CD14-positive monocyte (primary cell): ENCODE measurements around the gene CUEDC2. TPM values are rescaled to one million over a fixed set of nuclear protein-coding genes. Genes with fewer than 3 reads are reported as not detected.

Experiments
- DNase-seq, 3 donors: peaks; one replicate each; pipeline ENCODE4 v3.0.0-alpha.2; 2011 to 2022
- H2AFZ ChIP-seq: 2 replicates; pipeline ENCODE4 v1.6.0; 2012; ENCODE audit warnings: mild to moderate bottlenecking, low read depth, low read length, inconsistent platforms; ENCODE audit not compliant: insufficient read depth, poor library complexity, severe bottlenecking
- H3K27ac ChIP-seq, 2 donors: 1 replicate in 1 of 2; 2 replicates in 1 of 2; pipeline ENCODE4 v1.5.1; 2012 to 2013; ENCODE audit warnings: low read length in 2 of 2, control low read depth in 1 of 2, inconsistent platforms in 1 of 2, low read depth in 1 of 2, mild to moderate bottlenecking in 1 of 2
- H3K27me3 ChIP-seq, 2 donors: one replicate each; pipeline versions ENCODE4 v1.6.0 to v1.6.1; 2011 to 2013; ENCODE audit warnings: low read length in 2 of 2; ENCODE audit not compliant: control insufficient read depth in 2 of 2, insufficient read depth in 2 of 2
- H3K36me3 ChIP-seq, 2 donors: replicated peaks in 1 of 2; 1 replicate in 1 of 2; 2 replicates in 1 of 2; pipeline versions ENCODE4 v1.5.1 to v1.6.1; 2012 to 2013; ENCODE audit warnings: low read length in 2 of 2, control low read depth in 1 of 2, inconsistent platforms in 1 of 2, mild to moderate bottlenecking in 1 of 2; ENCODE audit not compliant: insufficient read depth in 2 of 2, control insufficient read depth in 1 of 2
- H3K4me1 ChIP-seq, 2 donors: 1 replicate in 1 of 2; 2 replicates in 1 of 2; pipeline versions ENCODE4 v1.5.1 to v1.6.1; 2012 to 2013; ENCODE audit warnings: low read length in 2 of 2, control low read depth in 1 of 2, inconsistent platforms in 1 of 2, mild to moderate bottlenecking in 1 of 2, moderate library complexity in 1 of 2; ENCODE audit not compliant: insufficient read depth in 2 of 2, control insufficient read depth in 1 of 2
- H3K4me2 ChIP-seq: replicated peaks from 2 replicates; pipeline ENCODE3; 2012; ENCODE audit warnings: low read length, moderate library complexity, mild to moderate bottlenecking; ENCODE audit not compliant: poor library complexity, severe bottlenecking; ENCODE audit errors: extremely low read depth
- H3K4me3 ChIP-seq, 3 experiments: fragments of 200-600 bp in 1 of 3; sonication (generic) in 1 of 3; replicated peaks in 1 of 3; 1 replicate in 2 of 3; 2 replicates in 1 of 3; pipeline ENCODE4 v1.5.1; 2011 to 2013; ENCODE audit warnings: low read length in 3 of 3, mild to moderate bottlenecking in 3 of 3, control low read depth in 2 of 3, low read depth in 2 of 3, inconsistent platforms in 1 of 3, moderate library complexity in 1 of 3
- H3K79me2 ChIP-seq: 2 replicates; pipeline ENCODE4 v1.6.0; 2012; ENCODE audit warnings: mild to moderate bottlenecking, control low read depth, inconsistent platforms, low read length, moderate library complexity; ENCODE audit not compliant: insufficient read depth
- H3K9ac ChIP-seq: 2 replicates; pipeline ENCODE4 v1.6.0; 2017; ENCODE audit warnings: low read length, mild to moderate bottlenecking; ENCODE audit not compliant: insufficient read depth, poor library complexity, severe bottlenecking
- H3K9me3 ChIP-seq, 2 donors: replicated peaks in 1 of 2; 1 replicate in 1 of 2; 2 replicates in 1 of 2; pipeline versions ENCODE4 v1.5.1 to v1.6.1; 2012 to 2013; ENCODE audit warnings: low read length in 2 of 2, control low read depth in 1 of 2; ENCODE audit not compliant: control insufficient read depth in 1 of 2, insufficient read depth in 1 of 2
- H4K20me1 ChIP-seq: 2 replicates; pipeline ENCODE4 v1.6.0; 2012; ENCODE audit warnings: mild to moderate bottlenecking, low read length, control low read depth, moderate library complexity; ENCODE audit not compliant: insufficient read depth
- H3K27ac Mint-ChIP-seq, 7 donors: one replicate each; pipeline ENCODE4 v1.8.0; 2020; ENCODE audit warnings: mild to moderate bottlenecking in 7 of 7, mixed read lengths in 7 of 7, moderate library complexity in 6 of 7, inconsistent platforms in 2 of 7
- H3K27me3 Mint-ChIP-seq, 3 donors: one replicate each; pipeline ENCODE4 v1.8.0; 2021 to 2022; ENCODE audit warnings: low read depth in 3 of 3, mild to moderate bottlenecking in 3 of 3, mixed read lengths in 3 of 3, moderate library complexity in 3 of 3, inconsistent platforms in 1 of 3
- H3K36me3 Mint-ChIP-seq, 2 donors: one replicate each; pipeline ENCODE4 v1.8.0; 2020; ENCODE audit warnings: mixed read lengths in 2 of 2, inconsistent platforms in 1 of 2, mild to moderate bottlenecking in 1 of 2
- H3K4me1 Mint-ChIP-seq: one replicate; pipeline ENCODE4 v1.8.0; 2020; ENCODE audit warnings: mild to moderate bottlenecking, mixed read lengths
- H3K4me3 Mint-ChIP-seq, 2 donors: one replicate each; pipeline ENCODE4 v1.8.0; 2020; ENCODE audit warnings: mild to moderate bottlenecking in 2 of 2, mixed read lengths in 2 of 2, moderate library complexity in 1 of 2
- H3K9me3 Mint-ChIP-seq, 7 donors: one replicate each; pipeline ENCODE4 v1.8.0; 2020 to 2022; ENCODE audit warnings: mixed read lengths in 7 of 7, mild to moderate bottlenecking in 6 of 7, moderate library complexity in 6 of 7, inconsistent platforms in 2 of 7
- WGBS: methylation state at CpG from one replicate; pipeline ENCODE4 v1.1.5; 2013; ENCODE audit warnings: missing lambda C conversion rate; ENCODE audit not compliant: insufficient coverage; 5-methylcytosine and 5-hydroxymethylcytosine counted together
- intact Hi-C, 2 donors: fragments of 100-400 bp; cut with micrococcal nuclease; formaldehyde crosslinking; loops; one replicate each; pipeline versions ENCODE4 v1.15.0 to v1.15.1; 2023
- polyA plus RNA-seq, 3 donors: library from polyadenylated mRNA; depleted of rRNA in 1 of 3; unstranded in 2 of 3; stranded (reverse) in 1 of 3; fragments of 300-500 nt in 2 of 3; fragments of >200 nt in 1 of 3; fragmentation: Illumina TruSeq in 2 of 3; gene quantifications; 1 replicate in 2 of 3; 2 replicates in 1 of 3; pipeline ENCODE4 v1.2.3, GENCODE V29; 2012 to 2021
- TF ChIP-seq, protein P1 (sequence below): fragments of 200-600 bp; IDR thresholded peaks from one replicate; pipeline ENCODE4 v1.8.0; 2022; ENCODE audit warnings: antibody characterized with exemption, mild to moderate bottlenecking

CUEDC2 gene
- polyA plus RNA-seq, 3 donors: 58.5 to 70.2 (median 66.7) TPM

DNA sequence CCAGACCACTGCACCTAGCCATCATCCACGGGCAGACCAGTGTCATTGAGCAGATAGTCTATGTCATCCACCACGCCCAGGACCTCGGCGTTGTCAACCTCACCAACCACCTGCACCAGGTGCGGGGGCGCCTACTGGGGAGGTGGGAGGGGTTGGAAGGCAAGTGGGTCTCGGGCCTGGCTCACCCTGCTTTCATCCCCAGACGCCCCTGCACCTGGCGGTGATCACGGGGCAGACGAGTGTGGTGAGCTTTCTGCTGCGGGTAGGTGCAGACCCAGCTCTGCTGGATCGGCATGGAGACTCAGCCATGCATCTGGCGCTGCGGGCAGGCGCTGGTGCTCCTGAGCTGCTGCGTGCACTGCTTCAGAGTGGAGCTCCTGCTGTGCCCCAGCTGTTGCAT lies 32.3 kb downstream of the CUEDC2 start:
- Histone ChIP-seq H3K27me3 (no peaks in the 10 kb centered on the region), H3K27ac (no peak overlapping the region), H3K79me2 (peaks cover 13% of the 10 kb centered on the region), H3K4me3 (peak overlapping the region in 1 of 3 experiments; percentile 68), H3K36me3 (peaks cover 49 to 54% of the 10 kb centered on the region in 2 donors), H3K4me1 (peaks cover 26 to 40% of the 10 kb centered on the region in 2 donors), H3K9ac (no peak overlapping the region), H3K4me2 (peak overlapping the region; percentile 69), H2AFZ (no peak overlapping the region), H4K20me1 (peaks cover 84% of the 10 kb centered on the region), H3K9me3 (no peaks in the 10 kb centered on the region)
- Mint-ChIP-seq H3K9me3 (no peaks in the 10 kb centered on the region), H3K27me3 (peaks cover 0 to 8% (median 5%) of the 10 kb centered on the region in 3 donors), H3K4me3 (peak overlapping the region in 1 of 2 donors; percentile 45), H3K27ac (peak overlapping the region in 2 of 7 donors; percentile 45 to 79), H3K4me1 (peaks cover 30% of the 10 kb centered on the region), H3K36me3 (peaks cover 55 to 63% of the 10 kb centered on the region in 2 donors)
- 97% methylated on average over 10 of the region's 17 CpGs for WGBS
- intact Hi-C loops: loop anchor here in 1 of 2 donors (2.0 kb wide), 1 partner anchor 15 kb away; no protein-coding TSS in a partner anchor
- peak in 1 of 3 donors; percentile 13 for DNase-seq
- TF ChIP-seq, protein P1, sequence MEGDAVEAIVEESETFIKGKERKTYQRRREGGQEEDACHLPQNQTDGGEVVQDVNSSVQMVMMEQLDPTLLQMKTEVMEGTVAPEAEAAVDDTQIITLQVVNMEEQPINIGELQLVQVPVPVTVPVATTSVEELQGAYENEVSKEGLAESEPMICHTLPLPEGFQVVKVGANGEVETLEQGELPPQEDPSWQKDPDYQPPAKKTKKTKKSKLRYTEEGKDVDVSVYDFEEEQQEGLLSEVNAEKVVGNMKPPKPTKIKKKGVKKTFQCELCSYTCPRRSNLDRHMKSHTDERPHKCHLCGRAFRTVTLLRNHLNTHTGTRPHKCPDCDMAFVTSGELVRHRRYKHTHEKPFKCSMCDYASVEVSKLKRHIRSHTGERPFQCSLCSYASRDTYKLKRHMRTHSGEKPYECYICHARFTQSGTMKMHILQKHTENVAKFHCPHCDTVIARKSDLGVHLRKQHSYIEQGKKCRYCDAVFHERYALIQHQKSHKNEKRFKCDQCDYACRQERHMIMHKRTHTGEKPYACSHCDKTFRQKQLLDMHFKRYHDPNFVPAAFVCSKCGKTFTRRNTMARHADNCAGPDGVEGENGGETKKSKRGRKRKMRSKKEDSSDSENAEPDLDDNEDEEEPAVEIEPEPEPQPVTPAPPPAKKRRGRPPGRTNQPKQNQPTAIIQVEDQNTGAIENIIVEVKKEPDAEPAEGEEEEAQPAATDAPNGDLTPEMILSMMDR: no peak

DNA sequence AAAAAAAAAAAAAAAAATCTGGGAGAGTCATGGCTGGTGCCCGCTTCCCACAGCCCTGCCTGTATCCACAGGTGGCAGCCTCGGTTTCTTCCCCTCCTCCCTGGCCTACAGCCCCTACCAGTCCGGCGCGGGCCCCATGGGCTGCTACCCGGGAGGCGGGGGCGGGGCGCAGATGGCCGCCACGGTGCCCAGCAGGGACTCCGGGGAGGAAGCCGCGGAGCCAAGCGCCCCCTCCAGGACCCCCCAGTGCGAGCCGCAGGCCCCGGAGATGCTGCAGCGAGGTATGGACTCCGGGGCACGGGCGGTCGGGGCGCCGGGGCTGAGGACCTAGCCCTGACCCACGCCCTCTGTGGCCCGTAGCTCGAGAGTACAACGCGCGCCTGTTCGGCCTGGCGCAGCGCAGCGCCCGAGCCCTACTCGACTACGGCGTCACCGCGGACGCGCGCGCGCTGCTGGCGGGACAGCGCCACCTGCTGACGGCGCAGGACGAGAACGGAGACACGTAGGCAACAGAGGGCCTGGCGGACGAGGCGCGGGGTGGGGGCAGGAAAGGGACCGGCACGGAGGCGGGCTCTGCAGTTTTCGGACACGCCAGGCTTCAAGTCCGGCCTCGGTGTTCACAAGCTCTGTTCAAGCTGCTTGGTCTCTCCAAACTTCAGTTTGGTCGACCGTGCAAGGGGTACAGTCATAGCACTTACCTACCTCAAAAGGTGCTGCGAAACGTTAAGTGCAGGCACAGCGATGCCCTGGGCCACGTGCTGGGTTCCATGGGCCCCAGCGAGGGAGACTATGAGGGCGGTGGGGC lies 33.0 kb downstream of the CUEDC2 start:
- H3K36me3 Mint-ChIP-seq: peaks cover 55 to 63% of the 10 kb centered on the region in 2 donors
- Histone ChIP-seq H3K36me3 (peaks cover 49 to 54% of the 10 kb centered on the region in 2 donors), H3K4me1 (peaks cover 26 to 40% of the 10 kb centered on the region in 2 donors), H4K20me1 (peaks cover 79% of the 10 kb centered on the region), H3K27me3 (no peaks in the 10 kb centered on the region), H3K27ac (peak overlapping the region; percentile 50 to 71), H3K4me2 (peak overlapping the region; percentile 69), H3K79me2 (peaks cover 19% of the 10 kb centered on the region), H3K9me3 (no peaks in the 10 kb centered on the region), H3K4me3 (peak overlapping the region; percentile 12 to 68 (median 25)), H2AFZ (no peak overlapping the region), H3K9ac (peak overlapping the region; percentile 54)
- H3K27me3 Mint-ChIP-seq: peaks cover 0 to 4% (median 2%) of the 10 kb centered on the region in 3 donors
- peak overlapping the region; percentile 48 to 50 for H3K4me3 Mint-ChIP-seq
- peak overlapping the region; percentile 32 to 88 (median 75) for H3K27ac Mint-ChIP-seq
- intact Hi-C loops: loop anchor here (2.0 to 10.0 kb wide), 3 partner anchors 15 to 185 kb away; no protein-coding TSS in a partner anchor
- peak; percentile 87 to 92 (median 91) for DNase-seq
- 4% methylated on average over 72 of the region's 72 CpGs for WGBS
- TF ChIP-seq, protein P1: peak; percentile 96
- H3K9me3 Mint-ChIP-seq: no peaks in the 10 kb centered on the region
- H3K4me1 Mint-ChIP-seq: peaks cover 30% of the 10 kb centered on the region
